Measurements from ENCODE around the gene RYR2. TPM values are rescaled to one million over a fixed set of nuclear protein-coding genes. Genes with fewer than 3 reads are reported as not detected.

Gene RYR2
- total and polyA plus RNA-seq, 2 experiments from 2014 or later: not detected

DNA sequence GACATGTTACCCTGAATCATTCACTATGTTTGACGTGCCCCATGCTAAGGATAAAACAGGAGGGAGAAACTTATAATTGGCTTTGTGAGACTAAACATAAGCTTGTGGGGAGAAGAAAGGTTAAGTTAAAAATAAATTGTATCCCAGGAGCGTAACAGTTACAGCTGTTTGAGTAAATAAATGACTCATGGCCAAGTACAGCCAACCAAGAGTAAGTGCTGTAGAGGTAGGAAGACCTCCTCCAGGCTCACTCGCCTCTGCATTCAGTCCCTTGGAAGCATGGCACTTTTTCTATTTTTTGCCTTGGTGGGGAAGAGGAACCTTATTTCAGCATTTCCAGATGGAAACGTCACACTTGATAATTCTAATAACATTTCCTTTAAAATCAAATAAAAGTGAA is 732.3 kb downstream of the RYR2 start:
- H3K9me3 ChIP-seq (ENCODE audit: low read depth): no peaks in the 10 kb centered on the region
- DNase-seq: no peak
- no peak overlapping the region for H3K4me2 ChIP-seq (ENCODE audit: unreplicated experiment)
- H3K27me3 ChIP-seq (replicated peaks; ENCODE audit: insufficient read depth): no peaks in the 10 kb centered on the region
- H3F3A ChIP-seq (ENCODE audit: insufficient read depth): no peaks in the 10 kb centered on the region
- 24 to 28% methylated on average over 4 of the region's 4 CpGs for WGBS, 2 experiments (ENCODE audit: low coverage in 1 of 2, low lambda C conversion rate in 2 of 2, missing lambda C conversion rate in 2 of 2)
- no peak overlapping the region for H2AFZ ChIP-seq
- no peak overlapping the region for H3K27ac ChIP-seq
- in situ Hi-C loops (cut with MboI): no loop called here
- H3K4me1 ChIP-seq (ENCODE audit: insufficient read depth): no peaks in the 10 kb centered on the region
- TF ChIP-seq EZH2phosphoT487 (IDR thresholded peaks at IDR 0.05; ENCODE audit: insufficient read depth, low read depth) (no peak), EZH2 (IDR thresholded peaks at IDR 0.05; ENCODE audit: insufficient read depth, poor library complexity, severe bottlenecking) (no peak)
- no peaks in the 10 kb centered on the region for H3K79me2 ChIP-seq (ENCODE audit: insufficient read depth)
- no peaks in the 10 kb centered on the region for H3K36me3 ChIP-seq (ENCODE audit: low read depth)
- no peaks in the 10 kb centered on the region for H3K9me2 ChIP-seq (ENCODE audit: insufficient read depth)
- H4K20me1 ChIP-seq (ENCODE audit: insufficient read depth): no peaks in the 10 kb centered on the region
- H3K4me3 ChIP-seq: no peak overlapping the region
- H3K9ac ChIP-seq: no peak overlapping the region

GRCh38 chr1:237779356-237779755 is 737.4 kb downstream of the RYR2 start:
- no peaks in the 10 kb centered on the region for H3K79me2 ChIP-seq (ENCODE audit: insufficient read depth)
- no peaks in the 10 kb centered on the region for H3K27me3 ChIP-seq (replicated peaks; ENCODE audit: insufficient read depth)
- H3K36me3 ChIP-seq (ENCODE audit: low read depth): no peaks in the 10 kb centered on the region
- TF ChIP-seq EZH2 (IDR thresholded peaks at IDR 0.05; ENCODE audit: insufficient read depth, poor library complexity, severe bottlenecking) (no peak), EZH2phosphoT487 (IDR thresholded peaks at IDR 0.05; ENCODE audit: insufficient read depth, low read depth) (no peak)
- no peak for DNase-seq
- H3K9me3 ChIP-seq (ENCODE audit: low read depth): no peaks in the 10 kb centered on the region
- H3K4me1 ChIP-seq (ENCODE audit: insufficient read depth): no peaks in the 10 kb centered on the region
- H3K9ac ChIP-seq: no peak overlapping the region
- WGBS, 2 experiments (ENCODE audit: low coverage in 1 of 2, low lambda C conversion rate in 2 of 2, missing lambda C conversion rate in 2 of 2): 6 to 12% methylated on average over 3 of the region's 3 CpGs
- no peaks in the 10 kb centered on the region for H3K9me2 ChIP-seq (ENCODE audit: insufficient read depth)
- no peaks in the 10 kb centered on the region for H4K20me1 ChIP-seq (ENCODE audit: insufficient read depth)
- H3K4me3 ChIP-seq: no peak overlapping the region
- no peak overlapping the region for H3K27ac ChIP-seq
- no peak overlapping the region for H3K4me2 ChIP-seq (ENCODE audit: unreplicated experiment)
- in situ Hi-C loops (cut with MboI): no loop called here
- H3F3A ChIP-seq (ENCODE audit: insufficient read depth): no peaks in the 10 kb centered on the region
- H2AFZ ChIP-seq: no peak overlapping the region

DNA sequence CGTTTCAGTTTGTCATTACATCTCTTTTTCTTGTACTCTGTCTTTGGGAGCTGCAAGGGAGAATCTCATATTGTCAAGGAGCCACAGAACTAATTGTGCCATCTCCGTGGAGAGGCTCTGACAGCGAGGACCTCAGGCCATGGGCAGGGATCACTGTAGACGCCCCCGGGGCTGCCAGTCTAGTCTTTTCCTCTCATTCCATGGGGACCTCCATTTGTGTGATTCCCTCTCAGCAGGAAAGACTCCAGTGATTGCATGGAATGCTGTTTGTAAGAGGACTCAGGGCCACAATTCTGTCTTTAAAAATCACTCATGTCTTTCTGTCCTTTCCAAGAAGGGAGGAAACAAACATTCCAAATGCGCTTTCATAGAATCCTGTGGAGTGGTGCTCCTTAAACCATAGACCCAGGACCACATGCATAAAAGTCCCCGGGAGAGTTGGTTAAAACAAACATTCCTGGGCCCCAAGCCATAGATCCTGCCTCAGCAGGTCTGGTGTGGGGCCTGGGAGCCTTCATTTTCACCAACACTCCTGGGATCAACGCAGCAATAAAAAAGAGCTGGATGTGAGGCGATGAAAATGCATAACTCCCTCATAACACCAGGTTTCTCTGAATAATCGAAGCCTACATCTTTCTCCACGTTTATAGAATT is 744.2 kb downstream of the RYR2 start:
- H3K27me3 ChIP-seq (replicated peaks; ENCODE audit: insufficient read depth): no peaks in the 10 kb centered on the region
- no peak overlapping the region for H3K4me2 ChIP-seq (ENCODE audit: unreplicated experiment)
- H3K36me3 ChIP-seq (ENCODE audit: low read depth): no peaks in the 10 kb centered on the region
- H3K9me3 ChIP-seq (ENCODE audit: low read depth): no peaks in the 10 kb centered on the region
- H2AFZ ChIP-seq: no peak overlapping the region
- 26 to 27% methylated on average over 11 of the region's 11 CpGs for WGBS, 2 experiments (ENCODE audit: low coverage in 1 of 2, low lambda C conversion rate in 2 of 2, missing lambda C conversion rate in 2 of 2)
- no peak overlapping the region for H3K9ac ChIP-seq
- no peaks in the 10 kb centered on the region for H4K20me1 ChIP-seq (ENCODE audit: insufficient read depth)
- H3K27ac ChIP-seq: no peak overlapping the region
- no peaks in the 10 kb centered on the region for H3K4me1 ChIP-seq (ENCODE audit: insufficient read depth)
- no peak for TF ChIP-seq EZH2 (IDR thresholded peaks at IDR 0.05; ENCODE audit: insufficient read depth, poor library complexity, severe bottlenecking)
- H3F3A ChIP-seq (ENCODE audit: insufficient read depth): no peaks in the 10 kb centered on the region
- DNase-seq: no peak
- no peak overlapping the region for H3K4me3 ChIP-seq
- H3K9me2 ChIP-seq (ENCODE audit: insufficient read depth): no peaks in the 10 kb centered on the region
- no peaks in the 10 kb centered on the region for H3K79me2 ChIP-seq (ENCODE audit: insufficient read depth)
- in situ Hi-C loops (cut with MboI): no loop called here

- WGBS, 2 experiments (ENCODE audit: low coverage in 1 of 2, low lambda C conversion rate in 2 of 2, missing lambda C conversion rate in 2 of 2): 29 to 33% methylated on average over 3 of the region's 3 CpGs
- H4K20me1 ChIP-seq (ENCODE audit: insufficient read depth): no peaks in the 10 kb centered on the region
- H3K9me2 ChIP-seq (ENCODE audit: insufficient read depth): no peaks in the 10 kb centered on the region
- no peaks in the 10 kb centered on the region for H3K36me3 ChIP-seq (ENCODE audit: low read depth)
- no peak overlapping the region for H2AFZ ChIP-seq
- no peak overlapping the region for H3K9ac ChIP-seq
- H3K4me3 ChIP-seq: no peak overlapping the region
- H3F3A ChIP-seq (ENCODE audit: insufficient read depth): no peaks in the 10 kb centered on the region
- no peaks in the 10 kb centered on the region for H3K9me3 ChIP-seq (ENCODE audit: low read depth)
- no peaks in the 10 kb centered on the region for H3K27me3 ChIP-seq (replicated peaks; ENCODE audit: insufficient read depth)
- no peak overlapping the region for H3K4me2 ChIP-seq (ENCODE audit: unreplicated experiment)
- H3K27ac ChIP-seq: no peak overlapping the region
- no peaks in the 10 kb centered on the region for H3K4me1 ChIP-seq (ENCODE audit: insufficient read depth)
- no peak for TF ChIP-seq EZH2 (IDR thresholded peaks at IDR 0.05; ENCODE audit: insufficient read depth, poor library complexity, severe bottlenecking)
- TF ChIP-seq EZH2phosphoT487 (IDR thresholded peaks at IDR 0.05; ENCODE audit: insufficient read depth, low read depth): no peak
- in situ Hi-C loops (cut with MboI): no loop called here
- H3K79me2 ChIP-seq (ENCODE audit: insufficient read depth): no peaks in the 10 kb centered on the region
- DNase-seq: no peak
These were observed 746.1 kb downstream of the RYR2 start for GRCh38 chr1:237788069-237788468.

DNA sequence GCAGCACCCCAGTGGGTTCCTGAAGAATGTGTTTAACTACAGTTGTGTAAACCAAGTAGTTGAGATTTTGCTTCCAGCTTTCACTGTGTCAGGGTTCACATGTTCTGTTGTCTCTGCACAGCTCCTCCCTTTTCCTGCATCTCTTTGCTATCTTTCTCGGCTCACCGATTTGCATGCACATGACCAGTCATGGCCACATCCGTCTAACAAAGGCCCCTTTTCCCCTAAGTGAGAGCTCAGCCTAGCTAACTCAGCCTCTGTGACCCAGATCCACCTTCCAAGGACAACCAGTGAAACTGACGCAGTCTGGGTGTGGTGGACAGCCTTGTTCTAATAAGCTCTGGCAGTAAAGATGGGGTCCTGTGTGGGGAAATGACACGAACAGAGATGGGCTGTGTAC is 747.6 kb downstream of the RYR2 start:
- in situ Hi-C loops (cut with MboI): no loop called here
- Histone ChIP-seq H3K79me2 (ENCODE audit: insufficient read depth) (no peaks in the 10 kb centered on the region), H3K27ac (no peak overlapping the region), H3F3A (ENCODE audit: insufficient read depth) (no peaks in the 10 kb centered on the region), H3K36me3 (ENCODE audit: low read depth) (no peaks in the 10 kb centered on the region), H4K20me1 (ENCODE audit: insufficient read depth) (no peaks in the 10 kb centered on the region), H3K4me2 (ENCODE audit: unreplicated experiment) (no peak overlapping the region), H2AFZ (no peak overlapping the region), H3K4me3 (no peak overlapping the region), H3K9me2 (ENCODE audit: insufficient read depth) (no peaks in the 10 kb centered on the region), H3K4me1 (ENCODE audit: insufficient read depth) (no peaks in the 10 kb centered on the region), H3K9ac (no peak overlapping the region), H3K9me3 (ENCODE audit: low read depth) (no peaks in the 10 kb centered on the region), H3K27me3 (replicated peaks; ENCODE audit: insufficient read depth) (no peaks in the 10 kb centered on the region)
- DNase-seq: no peak
- no peak for TF ChIP-seq EZH2 (IDR thresholded peaks at IDR 0.05; ENCODE audit: insufficient read depth, poor library complexity, severe bottlenecking)
- TF ChIP-seq EZH2phosphoT487 (IDR thresholded peaks at IDR 0.05; ENCODE audit: insufficient read depth, low read depth): no peak
- WGBS, 2 experiments (ENCODE audit: low coverage in 1 of 2, low lambda C conversion rate in 2 of 2, missing lambda C conversion rate in 2 of 2): 3 to 13% methylated on average over 5 of the region's 5 CpGs
